Measurements from ENCODE around the gene WNT8B.

The WNT8B gene

DNA sequence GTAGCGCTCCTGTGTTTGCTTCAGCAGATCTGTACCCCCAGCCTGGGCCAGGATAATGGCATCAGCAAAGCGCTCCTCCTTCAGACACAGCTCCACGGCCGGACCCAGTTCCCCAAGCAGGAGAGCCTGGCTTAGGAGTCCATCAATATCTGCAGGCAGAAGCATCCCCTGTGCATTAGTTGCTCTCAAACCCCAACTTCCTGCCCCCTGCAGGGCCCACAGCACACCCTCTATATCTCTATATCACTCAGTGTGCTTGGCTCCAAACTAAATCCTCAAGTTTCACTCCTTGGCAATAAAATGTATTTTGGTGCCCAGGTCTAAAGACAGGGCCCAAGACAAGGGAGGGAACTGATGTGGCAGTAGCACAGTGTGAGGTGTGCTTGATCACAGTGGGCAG is 35.2 kb downstream of the WNT8B start:
- TF ChIP-seq GATA2 (IDR thresholded peaks at IDR 0.05; ENCODE audit: low read depth, low read length) (no peak), GATA3 (IDR thresholded peaks at IDR 0.05; ENCODE audit: low read depth, low read length) (no peak)

DNA sequence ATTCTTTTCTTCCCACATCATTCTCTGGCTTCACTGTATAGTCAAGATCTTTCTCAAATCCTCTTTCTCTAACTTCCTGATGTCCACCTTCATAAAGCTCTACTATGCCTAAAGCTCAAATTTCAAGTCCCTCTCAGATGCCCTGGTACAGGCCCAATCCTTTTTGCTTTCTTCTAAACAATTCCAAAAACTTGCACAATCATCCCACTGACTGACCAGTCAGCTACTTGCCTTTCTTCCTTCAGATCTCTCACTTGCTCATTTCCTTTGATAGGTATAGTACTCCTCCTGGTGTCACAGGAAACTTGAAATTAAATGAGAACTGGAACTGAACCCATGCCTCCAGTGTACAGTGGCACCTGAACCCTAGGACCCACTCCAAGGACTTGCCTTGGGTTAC is 38.6 kb downstream of the WNT8B start:
- TF ChIP-seq GATA2 (IDR thresholded peaks at IDR 0.05; ENCODE audit: low read depth, low read length) (no peak), GATA3 (IDR thresholded peaks at IDR 0.05; ENCODE audit: low read depth, low read length) (no peak)

DNA sequence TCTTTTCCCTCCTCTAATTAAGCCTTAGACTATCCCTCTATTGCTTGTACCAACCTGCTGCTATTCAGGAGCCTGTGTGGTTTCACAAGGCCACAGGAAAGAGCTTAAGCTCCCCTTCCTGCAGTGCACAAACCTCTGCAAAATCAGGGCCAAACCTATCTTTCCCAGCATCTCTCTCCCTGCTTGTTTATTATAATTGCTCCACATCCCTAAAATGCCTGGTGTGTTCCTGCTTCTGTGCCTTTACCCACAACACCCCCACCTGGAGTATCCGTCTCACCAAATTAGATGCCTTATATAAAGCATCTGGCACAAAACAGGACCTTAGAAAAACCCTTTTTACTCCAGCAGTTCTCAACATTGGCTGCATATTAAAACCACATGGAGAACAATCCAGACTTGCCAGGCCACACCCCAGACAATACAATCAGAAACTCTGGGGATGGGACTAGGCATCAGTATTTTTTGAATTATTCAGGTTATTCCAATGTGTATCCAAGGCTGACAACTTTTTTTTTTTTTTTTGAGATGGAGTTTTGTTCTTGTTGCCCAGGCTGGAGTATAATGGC is 40.2 kb downstream of the WNT8B start:
- TF ChIP-seq GATA2 (IDR thresholded peaks at IDR 0.05; ENCODE audit: low read depth, low read length): peak; percentile 83
- TF ChIP-seq GATA3 (IDR thresholded peaks at IDR 0.05; ENCODE audit: low read depth, low read length): no peak; the same call in 1 of the 2 replicates

DNA sequence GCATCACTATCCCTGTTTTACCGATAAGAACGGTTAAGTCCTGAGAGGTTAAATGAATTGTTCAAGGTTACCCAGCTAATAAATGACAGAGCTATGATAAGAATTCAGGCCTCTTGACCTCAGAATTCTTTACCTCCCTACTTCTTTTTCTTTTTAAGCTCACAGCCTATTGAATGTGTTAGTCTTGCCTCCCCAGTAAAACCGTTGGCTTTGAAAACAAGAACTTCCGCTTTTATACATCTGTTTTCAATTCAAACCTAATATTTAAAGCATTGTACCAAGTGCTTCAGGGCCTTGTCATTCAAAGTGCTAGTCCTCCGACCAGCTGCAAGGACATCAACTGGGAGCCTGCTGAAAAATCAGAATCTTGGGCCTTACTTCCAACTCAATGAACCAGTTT is 41.3 kb downstream of the WNT8B start:
- TF ChIP-seq GATA2 (IDR thresholded peaks at IDR 0.05; ENCODE audit: low read depth, low read length) (no peak), GATA3 (IDR thresholded peaks at IDR 0.05; ENCODE audit: low read depth, low read length) (no peak)

DNA sequence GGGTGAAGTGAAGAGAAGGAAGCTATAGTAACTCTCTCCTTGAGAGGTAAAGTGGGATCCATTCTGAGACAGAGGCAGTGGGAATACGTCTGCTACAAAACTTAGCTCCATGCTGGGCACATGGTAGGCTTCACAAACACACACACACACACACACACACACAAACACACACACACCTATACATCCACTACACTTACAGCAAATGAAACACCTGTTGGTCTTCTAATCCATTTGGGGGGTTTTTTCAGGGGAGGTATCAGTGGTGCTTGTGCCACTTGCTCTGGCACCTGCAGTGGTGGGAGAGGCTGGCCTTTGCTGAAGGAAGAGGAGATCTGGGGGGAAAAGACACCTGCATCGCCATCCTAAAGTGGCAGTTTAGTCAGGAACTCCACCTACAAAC is 42.4 kb downstream of the WNT8B start:
- TF ChIP-seq GATA2 (IDR thresholded peaks at IDR 0.05; ENCODE audit: low read depth, low read length): no peak
- TF ChIP-seq GATA3 (IDR thresholded peaks at IDR 0.05; ENCODE audit: low read depth, low read length): no peak

DNA sequence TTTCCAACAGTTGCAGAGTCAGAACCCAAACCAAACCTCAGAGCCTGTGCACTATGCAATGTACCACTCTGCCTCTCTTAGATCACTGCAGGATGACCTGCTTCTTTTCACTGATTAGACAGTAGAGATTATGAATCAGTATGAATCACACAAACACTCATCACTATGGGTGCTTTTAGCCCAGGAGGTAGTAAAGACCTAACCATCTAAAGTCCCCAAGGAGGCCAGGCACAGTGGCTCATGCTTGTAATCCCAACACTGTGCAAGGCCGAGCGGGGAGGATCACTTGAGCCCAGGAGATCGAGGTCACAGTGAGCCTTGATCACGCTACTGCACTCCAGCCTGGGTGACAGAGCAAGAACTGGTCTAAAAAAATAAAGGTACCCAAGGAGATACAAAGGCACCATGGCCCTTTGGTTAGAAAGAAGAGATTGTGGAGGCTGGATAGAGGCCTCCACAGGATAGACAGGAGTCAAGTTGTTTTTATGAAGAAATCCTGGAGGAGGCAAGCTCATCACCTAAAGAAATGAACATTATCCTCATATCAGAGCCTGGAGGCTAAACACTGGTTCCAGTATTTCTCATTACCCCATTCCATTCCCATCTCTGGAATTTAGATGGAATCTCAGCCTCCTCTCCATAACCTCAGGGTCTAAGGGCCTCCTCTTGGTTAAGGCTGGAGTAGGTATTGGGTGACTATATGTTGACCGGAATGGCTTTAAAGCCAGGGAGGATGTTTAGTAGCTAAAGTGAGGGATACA is 44.0 kb downstream of the WNT8B start:
- no peak for TF ChIP-seq GATA2 (IDR thresholded peaks at IDR 0.05; ENCODE audit: low read depth, low read length)

DNA sequence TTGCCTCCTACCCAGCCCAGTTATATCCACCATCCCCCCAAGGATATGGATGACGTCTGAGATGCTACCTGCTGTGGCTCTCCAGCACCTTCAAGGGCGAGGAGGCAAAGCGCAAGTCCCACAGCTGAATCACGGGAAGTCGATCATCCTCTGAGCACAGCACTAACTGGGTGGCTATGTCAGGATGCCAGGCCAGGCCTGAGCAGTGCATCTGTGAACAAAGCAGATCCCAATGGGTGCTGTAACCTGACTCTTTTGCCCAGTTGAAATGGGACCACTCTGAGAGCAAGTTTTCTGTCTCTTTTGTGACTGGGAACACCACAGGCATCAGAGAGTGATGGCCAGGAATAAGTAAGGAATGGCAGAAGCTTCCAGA is 44.5 kb downstream of the WNT8B start:
- TF ChIP-seq GATA3 (IDR thresholded peaks at IDR 0.05; ENCODE audit: low read depth, low read length): no peak
- TF ChIP-seq GATA2 (IDR thresholded peaks at IDR 0.05; ENCODE audit: low read depth, low read length): no peak

DNA sequence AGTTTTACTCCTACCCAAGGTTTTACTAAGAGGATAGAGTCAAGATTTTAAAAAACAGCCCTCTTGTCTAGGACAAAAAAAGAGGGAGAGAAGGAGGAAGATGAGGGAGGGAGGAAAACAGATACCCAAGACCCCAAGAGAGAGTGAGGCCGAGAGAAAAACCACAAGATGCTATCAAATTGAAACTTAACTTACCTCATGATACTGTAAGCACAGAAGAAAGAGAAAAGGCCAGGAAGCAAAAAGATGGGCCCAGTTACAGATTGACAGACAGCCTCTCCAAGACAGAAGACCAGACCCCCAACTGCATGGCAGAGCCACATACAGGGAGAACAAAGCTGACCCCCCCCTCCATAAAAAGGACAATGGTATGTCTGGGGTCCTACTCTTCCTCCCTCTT is 45.5 kb downstream of the WNT8B start:
- no peak for TF ChIP-seq GATA3 (IDR thresholded peaks at IDR 0.05; ENCODE audit: low read depth, low read length)
- no peak for TF ChIP-seq GATA2 (IDR thresholded peaks at IDR 0.05; ENCODE audit: low read depth, low read length)

DNA sequence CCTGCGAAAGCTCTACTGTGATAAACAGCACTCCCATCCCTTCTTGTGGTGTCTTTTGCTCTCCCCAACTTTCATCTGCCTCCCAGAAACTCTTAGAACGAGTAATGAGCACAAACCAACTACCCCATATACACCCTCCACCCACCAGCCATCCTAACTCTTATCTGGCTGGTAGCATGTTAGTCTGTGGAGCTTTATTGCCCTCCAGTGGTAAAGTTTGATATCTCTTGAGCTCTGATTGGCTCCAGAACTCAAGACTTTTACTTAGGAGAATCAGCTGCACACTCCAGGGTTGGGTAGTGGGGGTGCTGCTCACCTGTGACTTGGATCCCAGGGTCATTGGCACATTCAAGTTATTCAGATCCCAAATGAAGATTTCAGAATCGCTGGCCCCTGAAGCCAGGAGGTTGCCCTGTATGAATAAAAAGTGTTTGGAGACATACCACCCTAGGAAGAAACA is 45.9 kb downstream of the WNT8B start:
- TF ChIP-seq GATA2 (IDR thresholded peaks at IDR 0.05; ENCODE audit: low read depth, low read length): no peak

DNA sequence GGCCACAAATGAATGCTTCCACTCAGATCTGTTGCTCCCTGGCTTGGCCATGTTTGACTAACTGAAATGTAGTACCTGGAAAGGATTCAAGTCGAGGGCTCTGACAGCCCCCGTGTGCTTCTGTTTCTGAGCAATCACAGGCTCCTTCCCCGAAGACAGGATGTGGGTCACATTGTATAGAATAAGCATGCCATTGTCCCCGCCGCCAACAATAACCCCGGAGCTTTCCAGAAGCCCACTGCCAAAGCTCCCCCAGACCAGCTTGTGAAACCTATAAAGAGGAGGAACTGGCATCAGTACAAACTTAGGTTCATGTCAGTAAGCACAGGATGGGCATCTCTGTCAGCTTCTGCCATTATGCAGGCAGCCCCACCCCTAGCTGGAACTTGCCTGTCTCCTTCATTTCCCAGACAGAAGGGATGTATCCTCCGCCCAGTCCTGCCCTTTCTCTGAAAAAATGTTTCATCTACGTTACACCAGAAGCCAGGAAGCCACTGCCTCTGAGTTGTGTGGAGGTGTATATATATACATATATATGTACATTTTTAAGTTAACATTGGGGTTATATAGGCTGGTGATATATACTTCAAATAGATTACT is 46.5 kb downstream of the WNT8B start:
- no peak for TF ChIP-seq GATA3 (IDR thresholded peaks at IDR 0.05; ENCODE audit: low read depth, low read length)
- no peak for TF ChIP-seq GATA2 (IDR thresholded peaks at IDR 0.05; ENCODE audit: low read depth, low read length)

DNA sequence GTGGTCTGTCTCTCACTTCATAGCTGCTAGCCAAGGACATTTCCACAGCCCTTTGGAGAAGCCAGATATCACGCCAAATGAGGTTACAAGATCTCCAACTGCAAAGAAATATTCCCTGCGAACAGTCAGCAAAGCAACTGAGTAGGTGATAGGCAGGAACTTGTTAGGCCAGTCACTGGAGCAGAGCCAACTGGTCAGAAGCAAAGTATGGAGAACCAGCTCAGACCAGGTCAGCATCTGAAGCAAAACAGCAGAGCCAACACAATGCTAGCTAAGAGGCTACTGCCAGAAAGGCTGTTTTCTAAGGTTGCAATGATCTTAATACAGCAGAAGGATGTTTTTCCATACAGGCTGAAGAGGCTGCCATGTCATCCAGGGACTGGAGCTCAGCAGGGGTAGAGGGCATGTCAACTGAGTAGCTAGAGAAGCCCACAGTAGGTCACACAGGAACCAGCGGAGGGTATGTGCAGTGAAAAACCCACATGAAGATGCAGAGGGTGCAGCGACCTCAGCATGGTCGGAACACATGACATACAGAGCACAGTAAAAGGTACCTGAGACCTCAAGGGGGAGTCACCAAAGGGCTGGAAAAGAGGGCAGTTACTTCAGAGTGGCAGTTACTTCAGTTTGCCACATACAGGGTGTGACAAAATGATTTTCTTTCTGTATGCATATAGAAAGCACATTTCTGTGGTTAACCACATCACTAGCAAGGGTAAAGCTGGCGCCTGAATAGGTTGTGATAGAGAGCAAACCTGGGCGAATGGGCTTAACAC is 47.9 kb downstream of the WNT8B start:
- TF ChIP-seq GATA3 (IDR thresholded peaks at IDR 0.05; ENCODE audit: low read depth, low read length): no peak
- no peak for TF ChIP-seq GATA2 (IDR thresholded peaks at IDR 0.05; ENCODE audit: low read depth, low read length)

DNA sequence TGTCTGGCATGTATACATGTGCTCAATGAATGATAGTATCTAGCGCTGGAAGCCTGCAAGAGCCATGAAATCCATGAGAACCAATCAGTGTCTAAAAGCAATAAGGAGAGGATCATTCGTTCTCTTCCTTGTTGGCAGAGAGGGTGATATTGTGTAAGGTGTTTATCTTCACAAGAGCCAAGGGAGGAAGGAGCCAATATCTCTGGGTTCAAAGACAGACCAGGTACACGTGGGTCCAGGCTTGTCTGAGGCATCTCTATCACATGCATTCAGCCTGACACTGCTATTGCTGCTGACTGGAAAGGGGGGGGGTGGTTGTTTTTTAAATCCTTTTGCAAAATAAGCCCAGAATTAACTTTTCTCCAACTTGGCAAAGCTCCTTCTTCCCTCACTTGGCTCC is 52.8 kb downstream of the WNT8B start:
- TF ChIP-seq GATA2 (IDR thresholded peaks at IDR 0.05; ENCODE audit: low read depth, low read length): no peak
- no peak for TF ChIP-seq GATA3 (IDR thresholded peaks at IDR 0.05; ENCODE audit: low read depth, low read length)

DNA sequence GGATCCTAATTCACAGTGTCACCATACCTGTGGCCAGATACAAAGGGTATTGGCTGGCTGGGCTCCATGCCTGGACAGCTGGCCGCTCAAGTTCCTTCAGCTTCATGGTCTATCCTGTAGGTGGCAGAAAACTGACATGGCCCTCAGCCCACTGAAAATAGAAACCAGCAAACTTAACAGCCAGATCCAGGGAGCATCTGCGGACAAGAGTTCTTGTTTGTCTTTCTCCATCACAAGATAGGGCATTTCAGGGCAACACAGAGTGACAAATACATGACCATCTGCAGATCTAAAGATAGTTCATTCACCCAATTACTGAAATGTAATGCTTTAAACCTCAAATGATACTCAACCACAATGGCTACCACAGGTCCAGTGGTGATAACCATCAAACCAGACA is 54.0 kb downstream of the WNT8B start:
- no peak for TF ChIP-seq GATA3 (IDR thresholded peaks at IDR 0.05; ENCODE audit: low read depth, low read length)
- TF ChIP-seq GATA2 (IDR thresholded peaks at IDR 0.05; ENCODE audit: low read depth, low read length): peak; percentile 54; the same call in 1 of the 2 replicates

DNA sequence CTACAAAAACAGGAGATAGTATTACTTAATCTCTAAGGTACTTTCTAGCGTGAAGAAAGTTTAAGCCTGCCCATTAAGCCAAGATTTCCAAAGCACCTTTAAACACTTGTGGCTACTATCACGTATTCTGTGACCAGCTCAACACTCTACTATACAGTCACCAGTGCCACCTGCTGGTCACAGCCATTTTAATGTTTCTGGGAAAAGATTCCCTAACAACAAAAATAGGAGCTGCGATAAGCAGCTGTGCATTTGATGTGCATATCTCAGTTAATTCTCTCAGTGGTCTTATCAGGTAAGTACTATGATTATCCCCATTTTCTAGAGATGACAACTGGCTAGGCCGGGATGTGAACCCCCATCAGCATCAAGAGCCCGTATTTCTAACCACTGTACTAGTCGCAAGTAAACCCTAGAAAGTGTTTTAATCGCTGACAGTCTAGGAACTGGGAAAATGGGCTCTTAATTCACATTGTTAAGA is 56.0 kb downstream of the WNT8B start:
- TF ChIP-seq GATA2 (IDR thresholded peaks at IDR 0.05; ENCODE audit: low read depth, low read length): peak; percentile 22; the same call in 1 of the 2 replicates
- TF ChIP-seq GATA3 (IDR thresholded peaks at IDR 0.05; ENCODE audit: low read depth, low read length): no peak
